ENCODE measurements around the gene GCK.

DNA sequence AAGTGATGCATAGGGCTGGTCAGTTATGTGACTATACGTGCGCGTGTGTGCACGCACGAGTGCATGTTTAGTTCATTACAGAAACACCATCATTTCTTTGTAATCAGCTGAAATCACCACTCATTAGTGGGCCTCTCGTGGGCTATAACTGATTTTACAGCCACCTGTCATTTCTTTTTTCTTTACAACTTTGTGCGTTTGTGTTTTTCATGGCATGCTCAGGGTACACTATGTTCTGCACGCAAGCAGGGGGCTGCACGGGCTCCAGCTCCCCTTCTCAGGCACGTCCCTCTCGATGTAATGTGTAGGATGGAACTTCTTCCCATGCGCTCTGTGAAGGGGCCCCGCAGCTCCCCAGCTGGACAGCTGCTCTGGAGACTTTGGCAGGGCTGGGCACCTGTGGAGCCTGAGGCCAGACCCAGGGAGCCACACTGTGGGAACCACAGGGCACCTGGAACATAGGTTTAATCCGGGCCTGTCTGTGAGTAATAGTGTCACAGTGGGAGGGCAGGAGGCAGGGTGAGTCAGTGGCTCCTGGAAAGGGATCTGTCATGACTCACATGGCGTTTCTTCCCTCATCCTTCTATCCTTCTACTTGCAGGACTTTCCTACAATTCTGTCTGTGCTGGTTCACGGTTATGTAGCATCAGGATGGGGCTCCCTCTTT, 4.9 kb downstream of the GCK start:
- TF ChIP-seq, protein P1, sequence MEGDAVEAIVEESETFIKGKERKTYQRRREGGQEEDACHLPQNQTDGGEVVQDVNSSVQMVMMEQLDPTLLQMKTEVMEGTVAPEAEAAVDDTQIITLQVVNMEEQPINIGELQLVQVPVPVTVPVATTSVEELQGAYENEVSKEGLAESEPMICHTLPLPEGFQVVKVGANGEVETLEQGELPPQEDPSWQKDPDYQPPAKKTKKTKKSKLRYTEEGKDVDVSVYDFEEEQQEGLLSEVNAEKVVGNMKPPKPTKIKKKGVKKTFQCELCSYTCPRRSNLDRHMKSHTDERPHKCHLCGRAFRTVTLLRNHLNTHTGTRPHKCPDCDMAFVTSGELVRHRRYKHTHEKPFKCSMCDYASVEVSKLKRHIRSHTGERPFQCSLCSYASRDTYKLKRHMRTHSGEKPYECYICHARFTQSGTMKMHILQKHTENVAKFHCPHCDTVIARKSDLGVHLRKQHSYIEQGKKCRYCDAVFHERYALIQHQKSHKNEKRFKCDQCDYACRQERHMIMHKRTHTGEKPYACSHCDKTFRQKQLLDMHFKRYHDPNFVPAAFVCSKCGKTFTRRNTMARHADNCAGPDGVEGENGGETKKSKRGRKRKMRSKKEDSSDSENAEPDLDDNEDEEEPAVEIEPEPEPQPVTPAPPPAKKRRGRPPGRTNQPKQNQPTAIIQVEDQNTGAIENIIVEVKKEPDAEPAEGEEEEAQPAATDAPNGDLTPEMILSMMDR (IDR thresholded peaks at IDR 0.05; ENCODE audit: low read depth, low read length, poor library complexity, severe bottlenecking), result no peak
- TF ChIP-seq EZH2phosphoT487 (IDR thresholded peaks at IDR 0.05; ENCODE audit: borderline replicate concordance, low read length), result no peak
